Spleen (tissue), 11 donors: ENCODE results near the gene PTPN4. TPM values are rescaled to one million over a fixed set of nuclear protein-coding genes. Genes with fewer than 3 reads are reported as not detected.

Source experiments
- DNase-seq: peaks from one replicate; pipeline ENCODE4 v3.0.0-alpha.2; 2020
- H3K27ac ChIP-seq, 8 donors: fragments of 200-600 bp; sonication (generic) in 7 of 8; 1 replicate in 4 of 8; 2 replicates in 4 of 8; pipeline versions ENCODE4 v1.5.0 to v1.8.0; 2016 to 2021; ENCODE audit warnings: inconsistent platforms in 4 of 8, mild to moderate bottlenecking in 4 of 8, moderate library complexity in 1 of 8
- H3K27me3 ChIP-seq, 7 donors: fragments of 200-600 bp; sonication (generic) in 6 of 7; replicated peaks in 1 of 7; 1 replicate in 4 of 7; 2 replicates in 3 of 7; pipeline versions ENCODE4 v1.5.0 to v1.8.0; 2016 to 2021; ENCODE audit warnings: inconsistent platforms in 3 of 7, mild to moderate bottlenecking in 1 of 7
- H3K36me3 ChIP-seq, 6 donors: fragments of 200-600 bp; sonication (generic) in 5 of 6; 1 replicate in 4 of 6; 2 replicates in 2 of 6; pipeline versions ENCODE4 v1.5.0 to v1.8.0; 2016 to 2021; ENCODE audit warnings: inconsistent platforms in 2 of 6
- H3K4me1 ChIP-seq, 6 donors: fragments of 200-600 bp; sonication (generic) in 5 of 6; 1 replicate in 3 of 6; 2 replicates in 3 of 6; pipeline versions ENCODE4 v1.5.0 to v1.8.0; 2016 to 2021; ENCODE audit warnings: inconsistent platforms in 3 of 6
- H3K4me3 ChIP-seq, 8 donors: fragments of 200-600 bp; sonication (generic) in 7 of 8; 1 replicate in 4 of 8; 2 replicates in 4 of 8; pipeline versions ENCODE4 v1.5.0 to v1.8.0; 2016 to 2021; ENCODE audit warnings: inconsistent platforms in 4 of 8, mild to moderate bottlenecking in 4 of 8, moderate library complexity in 2 of 8
- H3K9me3 ChIP-seq, 8 donors: fragments of 200-600 bp; sonication (generic) in 7 of 8; 1 replicate in 4 of 8; 2 replicates in 4 of 8; pipeline versions ENCODE4 v1.5.0 to v1.8.0; 2016 to 2021; ENCODE audit warnings: inconsistent platforms in 4 of 8
- CTCF ChIP-seq, 11 experiments: fragments of 200-600 bp in 7 of 11; fragments of 450-650 bp in 4 of 11; sonication (generic) in 4 of 11; IDR thresholded peaks in 8 of 11; conservative IDR thresholded peaks in 3 of 11; 1 replicate in 7 of 11; 2 replicates in 4 of 11; pipeline versions ENCODE4 v1.4.0 to v1.8.0; 2016 to 2021; ENCODE audit warnings: antibody characterized with exemption in 11 of 11, inconsistent platforms in 4 of 11, mild to moderate bottlenecking in 1 of 11
- POLR2A ChIP-seq, 3 donors: fragments of 450-650 bp; IDR thresholded peaks; one replicate each; pipeline ENCODE4 v1.5.1; 2017; ENCODE audit warnings: antibody characterized with exemption in 3 of 3, mild to moderate bottlenecking in 1 of 3
- POLR2AphosphoS5 ChIP-seq, 3 donors: sonication (generic); formaldehyde crosslinking; IDR thresholded peaks; one replicate each; pipeline ENCODE4 v1.5.1; 2017; ENCODE audit warnings: antibody characterized with exemption in 3 of 3
- WGBS, 5 donors: extraction: QIAGEN DNeasy Blood & Tissue Kit in 3 of 5; methylation state at CpG; one replicate each; pipeline versions ENCODE4 v1.1.5 to v1.1.7; 2013 to 2018; 5-methylcytosine and 5-hydroxymethylcytosine counted together
- intact Hi-C: fragments of 100-400 bp; cut with DNase I; formaldehyde crosslinking; loops from one replicate; pipeline ENCODE4 v1.15.0; 2023; ENCODE audit warnings: low total_unique reads
- polyA plus RNA-seq, 3 donors: library from polyadenylated mRNA; stranded (reverse); fragments of 200-250 nt; gene quantifications; one replicate each; pipeline ENCODE4 v1.2.1, GENCODE V29; 2013
- total RNA-seq, 7 donors: library from RNA; depleted of rRNA in 3 of 7; stranded (reverse); fragments of >200 nt in 3 of 7; fragmentation: NEBNext Ultra II Directional in 4 of 7; extraction: Animal tissue kit (Norgen Biotek cat#: 25700) in 4 of 7; gene quantifications; one replicate each; pipeline versions ENCODE4 v1.1.0 to v1.2.1, GENCODE V29; 2016 to 2021
- donor health status: healthy with polysubstance abuse.
- donor health status: DM: no; HTN: no; CAD: no; lungs with moderate emphysema.
- donor health status: DM: no; HTN: no; CAD: no.
- donor health status: Bipolar disorder and iron deficiency.
- donor health status: healthy.
- donor health status: DM: no; HTN: no; CAD: no.
- donor health status: DM: yes; HTN: yes; CAD: no.

PTPN4 gene
- total and polyA plus RNA-seq, 10 donors = 2.4 to 50.9 (median 37.1) TPM

- TF ChIP-seq CTCF (IDR thresholded peaks at IDR 0.05 in 8 of 11, conservative IDR thresholded peaks at IDR 0.05 in 3 of 11) (no peak), POLR2A (IDR thresholded peaks at IDR 0.05) (no peak), POLR2AphosphoS5 (IDR thresholded peaks at IDR 0.05) (no peak)
- H3K36me3 ChIP-seq = no peaks in the 10 kb centered on the region
- DNase-seq = no peak
- no peaks in the 10 kb centered on the region for H3K4me1 ChIP-seq
- no peak overlapping the region for H3K27ac ChIP-seq
- no peak overlapping the region for H3K4me3 ChIP-seq
- WGBS, 5 donors = 76 to 96% (median 83%) methylated on average over 4 of the region's 4 CpGs
- H3K9me3 ChIP-seq = no peaks in the 10 kb centered on the region
- no peaks in the 10 kb centered on the region for H3K27me3 ChIP-seq
- intact Hi-C loops = no loop called here
These were observed 37.8 kb upstream of the PTPN4 start for GRCh38 chr2:119721904-119722303.

- H3K36me3 ChIP-seq = no peaks in the 10 kb centered on the region
- no peaks in the 10 kb centered on the region for H3K4me1 ChIP-seq
- H3K27ac ChIP-seq = no peak overlapping the region
- WGBS, 5 donors = 79 to 90% (median 84%) methylated on average over 8 of the region's 8 CpGs
- H3K27me3 ChIP-seq = no peaks in the 10 kb centered on the region
- no peak for DNase-seq
- H3K4me3 ChIP-seq = no peak overlapping the region
- no peaks in the 10 kb centered on the region for H3K9me3 ChIP-seq
- TF ChIP-seq CTCF (IDR thresholded peaks at IDR 0.05 in 8 of 11, conservative IDR thresholded peaks at IDR 0.05 in 3 of 11) (no peak), POLR2AphosphoS5 (IDR thresholded peaks at IDR 0.05) (no peak), POLR2A (IDR thresholded peaks at IDR 0.05) (no peak)
- intact Hi-C loops = no loop called here
These were observed 36.5 kb upstream of the PTPN4 start for GRCh38 chr2:119723186-119723585.

GRCh38 chr2:119723784-119724467, 35.8 kb upstream of the PTPN4 start:
- Histone ChIP-seq H3K4me3 (no peak overlapping the region), H3K27ac (no peak overlapping the region), H3K36me3 (no peaks in the 10 kb centered on the region), H3K4me1 (no peaks in the 10 kb centered on the region), H3K27me3 (no peaks in the 10 kb centered on the region), H3K9me3 (no peaks in the 10 kb centered on the region)
- intact Hi-C loops = no loop called here
- 72 to 84% (median 76%) methylated on average over 10 of the region's 10 CpGs for WGBS, 5 donors
- TF ChIP-seq POLR2A (IDR thresholded peaks at IDR 0.05) (no peak), POLR2AphosphoS5 (IDR thresholded peaks at IDR 0.05) (no peak), CTCF (IDR thresholded peaks at IDR 0.05 in 8 of 11, conservative IDR thresholded peaks at IDR 0.05 in 3 of 11) (no peak)
- no peak for DNase-seq

DNA sequence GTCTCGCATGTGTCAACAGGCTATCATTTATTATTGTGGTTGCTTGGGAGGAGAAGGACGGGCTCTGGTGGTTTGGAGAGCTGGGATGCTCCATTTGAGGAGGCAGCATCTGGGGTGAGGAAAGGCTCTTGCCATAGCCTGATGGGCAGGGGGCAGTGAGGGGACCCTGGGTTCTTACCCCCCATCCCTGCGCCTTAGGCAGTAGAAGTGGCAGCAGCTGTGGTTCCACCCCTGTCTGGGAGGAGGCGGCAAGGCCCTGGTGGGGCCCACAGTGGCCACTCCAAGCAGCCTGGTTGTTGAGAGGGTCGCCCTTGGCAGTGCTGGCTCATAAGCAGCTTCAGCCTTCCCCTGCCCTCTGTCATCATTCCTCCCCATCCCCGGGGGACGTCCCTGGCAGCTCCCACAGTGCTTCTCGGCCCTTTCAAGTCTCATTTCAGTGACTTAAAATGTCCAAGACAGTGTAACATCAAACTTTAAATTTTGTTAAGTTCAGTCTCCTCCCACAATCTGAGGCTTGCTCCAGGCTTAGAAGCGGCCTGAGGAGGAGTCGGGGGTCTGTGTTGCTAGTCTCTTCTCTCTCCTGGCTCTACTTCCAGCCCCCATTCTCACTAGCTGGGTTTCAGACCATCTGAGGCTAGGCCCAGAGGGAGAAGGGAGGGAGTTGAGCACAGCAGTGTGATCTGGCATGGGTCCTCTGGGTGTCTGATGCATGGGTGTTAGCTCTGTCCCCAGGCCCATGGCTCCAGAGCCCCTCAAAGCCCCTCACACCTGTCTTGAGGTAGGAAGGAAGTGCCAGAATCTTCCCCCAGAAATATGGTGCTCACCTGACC, 34.9 kb upstream of the PTPN4 start:
- no peak for TF ChIP-seq CTCF (IDR thresholded peaks at IDR 0.05 in 8 of 11, conservative IDR thresholded peaks at IDR 0.05 in 3 of 11)
- no peak for TF ChIP-seq POLR2AphosphoS5 (IDR thresholded peaks at IDR 0.05)
- no peak for TF ChIP-seq POLR2A (IDR thresholded peaks at IDR 0.05)
- H3K27ac ChIP-seq = no peak overlapping the region
- DNase-seq = no peak
- WGBS, 5 donors = 82 to 91% (median 87%) methylated on average over 10 of the region's 10 CpGs
- H3K36me3 ChIP-seq = no peaks in the 10 kb centered on the region
- no peak overlapping the region for H3K4me3 ChIP-seq
- H3K4me1 ChIP-seq = no peaks in the 10 kb centered on the region
- intact Hi-C loops = no loop called here
- no peaks in the 10 kb centered on the region for H3K27me3 ChIP-seq
- no peaks in the 10 kb centered on the region for H3K9me3 ChIP-seq
